ENCODE measurements around the gene SERPINA4. TPM values are rescaled to one million over a fixed set of nuclear protein-coding genes. Genes with fewer than 3 reads are reported as not detected.

SERPINA4 gene
- total and polyA plus RNA-seq, 2 of the 13 experiments (the other 11 are each of a cell fraction or from before 2014, with no cell fraction given): 39.1 to 57.8 TPM

GRCh38 chr14:94598816-94599655 is 37.8 kb downstream of the SERPINA4 start (continued):
- TF ChIP-seq, protein P1, sequence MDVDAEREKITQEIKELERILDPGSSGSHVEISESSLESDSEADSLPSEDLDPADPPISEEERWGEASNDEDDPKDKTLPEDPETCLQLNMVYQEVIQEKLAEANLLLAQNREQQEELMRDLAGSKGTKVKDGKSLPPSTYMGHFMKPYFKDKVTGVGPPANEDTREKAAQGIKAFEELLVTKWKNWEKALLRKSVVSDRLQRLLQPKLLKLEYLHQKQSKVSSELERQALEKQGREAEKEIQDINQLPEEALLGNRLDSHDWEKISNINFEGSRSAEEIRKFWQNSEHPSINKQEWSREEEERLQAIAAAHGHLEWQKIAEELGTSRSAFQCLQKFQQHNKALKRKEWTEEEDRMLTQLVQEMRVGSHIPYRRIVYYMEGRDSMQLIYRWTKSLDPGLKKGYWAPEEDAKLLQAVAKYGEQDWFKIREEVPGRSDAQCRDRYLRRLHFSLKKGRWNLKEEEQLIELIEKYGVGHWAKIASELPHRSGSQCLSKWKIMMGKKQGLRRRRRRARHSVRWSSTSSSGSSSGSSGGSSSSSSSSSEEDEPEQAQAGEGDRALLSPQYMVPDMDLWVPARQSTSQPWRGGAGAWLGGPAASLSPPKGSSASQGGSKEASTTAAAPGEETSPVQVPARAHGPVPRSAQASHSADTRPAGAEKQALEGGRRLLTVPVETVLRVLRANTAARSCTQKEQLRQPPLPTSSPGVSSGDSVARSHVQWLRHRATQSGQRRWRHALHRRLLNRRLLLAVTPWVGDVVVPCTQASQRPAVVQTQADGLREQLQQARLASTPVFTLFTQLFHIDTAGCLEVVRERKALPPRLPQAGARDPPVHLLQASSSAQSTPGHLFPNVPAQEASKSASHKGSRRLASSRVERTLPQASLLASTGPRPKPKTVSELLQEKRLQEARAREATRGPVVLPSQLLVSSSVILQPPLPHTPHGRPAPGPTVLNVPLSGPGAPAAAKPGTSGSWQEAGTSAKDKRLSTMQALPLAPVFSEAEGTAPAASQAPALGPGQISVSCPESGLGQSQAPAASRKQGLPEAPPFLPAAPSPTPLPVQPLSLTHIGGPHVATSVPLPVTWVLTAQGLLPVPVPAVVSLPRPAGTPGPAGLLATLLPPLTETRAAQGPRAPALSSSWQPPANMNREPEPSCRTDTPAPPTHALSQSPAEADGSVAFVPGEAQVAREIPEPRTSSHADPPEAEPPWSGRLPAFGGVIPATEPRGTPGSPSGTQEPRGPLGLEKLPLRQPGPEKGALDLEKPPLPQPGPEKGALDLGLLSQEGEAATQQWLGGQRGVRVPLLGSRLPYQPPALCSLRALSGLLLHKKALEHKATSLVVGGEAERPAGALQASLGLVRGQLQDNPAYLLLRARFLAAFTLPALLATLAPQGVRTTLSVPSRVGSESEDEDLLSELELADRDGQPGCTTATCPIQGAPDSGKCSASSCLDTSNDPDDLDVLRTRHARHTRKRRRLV (CRISPR knock-in tag; IDR thresholded peaks at IDR 0.05): peak; percentile 60; the same call in 1 of the 2 replicates
- TF ChIP-seq ZFP41 (CRISPR knock-in tag; IDR thresholded peaks at IDR 0.05; ENCODE audit: borderline replicate concordance) (no peak), DNMT3B (CRISPR knock-in tag; conservative IDR thresholded peaks at IDR 0.05) (peak; percentile 72; the same call in 1 of the 2 replicates), YY1 (IDR thresholded peaks at IDR 0.05; ENCODE audit: insufficient read depth, insufficient replicate concordance, low read depth, low read length) (no peak), MIXL1 (CRISPR knock-in tag; IDR thresholded peaks at IDR 0.05) (peak; percentile 82), ZNF564 (CRISPR knock-in tag; IDR thresholded peaks at IDR 0.05) (peak; percentile 91), ZNF720 (CRISPR knock-in tag; IDR thresholded peaks at IDR 0.05) (no peak), TBX2 (CRISPR knock-in tag; IDR thresholded peaks at IDR 0.05; ENCODE audit: borderline replicate concordance) (peak; percentile 96), MED13 (CRISPR knock-in tag; IDR thresholded peaks at IDR 0.05) (peak; percentile 96), ZSCAN5A (CRISPR knock-in tag; IDR thresholded peaks at IDR 0.05; ENCODE audit: borderline replicate concordance) (0 out of 2 replicates have a peak, but pooled peaks have one; percentile 29), NRL (CRISPR knock-in tag; IDR thresholded peaks at IDR 0.05; ENCODE audit: borderline replicate concordance) (no peak; the same call in 1 of the 2 replicates), GMEB2 (CRISPR knock-in tag; IDR thresholded peaks at IDR 0.05; ENCODE audit: low read depth) (no peak), HNF1A (IDR thresholded peaks at IDR 0.05; ENCODE audit: low read depth) (peak; percentile 86), HNF1A (CRISPR knock-in tag; IDR thresholded peaks at IDR 0.05; ENCODE audit: borderline replicate concordance) (peak; percentile 97; the same call in 1 of the 2 replicates)

Data from HepG2 (cell line).